ENCODE measurements around the gene H1-8. TPM values are rescaled to one million over a fixed set of nuclear protein-coding genes. Genes with fewer than 3 reads are reported as not detected.

H1-8 gene
- total RNA-seq, 1 experiment from 2014 or later, result not detected

- no peak for TF ChIP-seq CTCF (conservative IDR thresholded peaks at IDR 0.05)
- no peak for TF ChIP-seq EZH2 (IDR thresholded peaks at IDR 0.05; ENCODE audit: low read depth)
- no TSS peak for BruUV-seq (replicated peaks)
- H2AFZ ChIP-seq, result no peak overlapping the region
- H3K36me3 ChIP-seq (ENCODE audit: low read depth), result no peaks in the 10 kb centered on the region
- DNase-seq, result no peak
- H3F3A ChIP-seq (ENCODE audit: insufficient read depth, low read depth), result peaks cover 10% of the 10 kb centered on the region; the same call in 1 of the 2 replicates
- H3K79me2 ChIP-seq (ENCODE audit: low read depth), result no peaks in the 10 kb centered on the region
- H3K27me3 ChIP-seq (ENCODE audit: insufficient read depth, low read depth), result no peaks in the 10 kb centered on the region
- H3K9me2 ChIP-seq (ENCODE audit: insufficient read depth), result no peaks in the 10 kb centered on the region
- no peaks in the 10 kb centered on the region for H4K20me1 ChIP-seq (ENCODE audit: insufficient read depth)
- peaks cover 9% of the 10 kb centered on the region for H3K4me1 ChIP-seq (replicated peaks; ENCODE audit: insufficient read depth)
- no peak overlapping the region for H3K4me2 ChIP-seq
- no peaks in the 10 kb centered on the region for H3K9me3 ChIP-seq (ENCODE audit: insufficient read depth, low read depth)
- H3K27ac ChIP-seq, result no peak overlapping the region
- CTCF ChIA-PET, result no interaction called here
- intact Hi-C loops (cut with micrococcal nuclease; ENCODE audit: unreplicated experiment), result loop anchor here (5.0 kb wide), 1 partner anchor 75 kb away; no protein-coding TSS in a partner anchor
- H3K4me3 ChIP-seq, result no peak overlapping the region
- POLR2A ChIA-PET (ENCODE audit: unreplicated experiment), result no interaction called here
Observed at GRCh38 chr3:129567176-129567705, 24.3 kb downstream of the H1-8 start.

- H3K4me1 ChIP-seq (replicated peaks; ENCODE audit: insufficient read depth), result peaks cover 9% of the 10 kb centered on the region
- no peaks in the 10 kb centered on the region for H3K9me2 ChIP-seq (ENCODE audit: insufficient read depth)
- CTCF ChIA-PET, result no interaction called here
- POLR2A ChIA-PET (ENCODE audit: unreplicated experiment), result interaction anchor here (0.6 kb wide), 1 partner anchor 22 kb away, joined by 5 read pairs; no protein-coding TSS in a partner anchor
- H3K4me2 ChIP-seq, result no peak overlapping the region
- DNase-seq, result no peak
- H3K36me3 ChIP-seq (ENCODE audit: low read depth), result no peaks in the 10 kb centered on the region
- no peak overlapping the region for H2AFZ ChIP-seq
- no peaks in the 10 kb centered on the region for H3K9me3 ChIP-seq (ENCODE audit: insufficient read depth, low read depth)
- peaks cover 10% of the 10 kb centered on the region; the same call in 1 of the 2 replicates for H3F3A ChIP-seq (ENCODE audit: insufficient read depth, low read depth)
- H3K27ac ChIP-seq, result no peak overlapping the region
- no TSS peak for BruUV-seq (replicated peaks)
- intact Hi-C loops (cut with micrococcal nuclease; ENCODE audit: unreplicated experiment), result loop anchor here (5.0 kb wide), 1 partner anchor 76 kb away; no protein-coding TSS in a partner anchor
- no peaks in the 10 kb centered on the region for H3K79me2 ChIP-seq (ENCODE audit: low read depth)
- no peaks in the 10 kb centered on the region for H3K27me3 ChIP-seq (ENCODE audit: insufficient read depth, low read depth)
- no peaks in the 10 kb centered on the region for H4K20me1 ChIP-seq (ENCODE audit: insufficient read depth)
- H3K4me3 ChIP-seq, result no peak overlapping the region
- TF ChIP-seq EZH2 (IDR thresholded peaks at IDR 0.05; ENCODE audit: low read depth) (no peak), CTCF (conservative IDR thresholded peaks at IDR 0.05) (no peak)
Observed at GRCh38 chr3:129567939-129568338, 25.0 kb downstream of the H1-8 start.

GRCh38 chr3:129569856-129570255, 26.9 kb downstream of the H1-8 start:
- CTCF ChIA-PET, result no interaction called here
- TF ChIP-seq EZH2 (IDR thresholded peaks at IDR 0.05; ENCODE audit: low read depth), result no peak
- TF ChIP-seq CTCF (conservative IDR thresholded peaks at IDR 0.05), result no peak
- H4K20me1 ChIP-seq (ENCODE audit: insufficient read depth), result no peaks in the 10 kb centered on the region
- POLR2A ChIA-PET (ENCODE audit: unreplicated experiment), result no interaction called here
- H3K36me3 ChIP-seq (ENCODE audit: low read depth), result no peaks in the 10 kb centered on the region
- no peak for DNase-seq
- no peaks in the 10 kb centered on the region for H3K27me3 ChIP-seq (ENCODE audit: insufficient read depth, low read depth)
- no peak overlapping the region for H3K4me3 ChIP-seq
- no peak overlapping the region for H2AFZ ChIP-seq
- H3K79me2 ChIP-seq (ENCODE audit: low read depth), result no peaks in the 10 kb centered on the region
- no peak overlapping the region for H3K4me2 ChIP-seq
- no peaks in the 10 kb centered on the region for H3K9me3 ChIP-seq (ENCODE audit: insufficient read depth, low read depth)
- no peak overlapping the region for H3K27ac ChIP-seq
- H3K4me1 ChIP-seq (replicated peaks; ENCODE audit: insufficient read depth), result peaks cover 5% of the 10 kb centered on the region
- no TSS peak for BruUV-seq (replicated peaks)
- intact Hi-C loops (cut with micrococcal nuclease; ENCODE audit: unreplicated experiment), result loop anchor here (5.0 kb wide), 1 partner anchor 78 kb away; no protein-coding TSS in a partner anchor
- peaks cover 10% of the 10 kb centered on the region; the same call in 1 of the 2 replicates for H3F3A ChIP-seq (ENCODE audit: insufficient read depth, low read depth)
- no peaks in the 10 kb centered on the region for H3K9me2 ChIP-seq (ENCODE audit: insufficient read depth)
